ENCODE results near the gene GATAD2A.

- TF ChIP-seq CTCF (IDR thresholded peaks at IDR 0.05) (no peak), REST (IDR thresholded peaks at IDR 0.05; ENCODE audit: insufficient read depth in 1 of 2, low read depth in 2 of 2, low read length in 1 of 2) (no peak), POLR2AphosphoS5 (IDR thresholded peaks at IDR 0.05; ENCODE audit: low read depth, low read length) (no peak), SIN3A (IDR thresholded peaks at IDR 0.05; ENCODE audit: borderline replicate concordance, insufficient read depth, low read depth, low read length) (no peak)
These were observed 21.3 kb downstream of the GATAD2A start for GRCh38 chr19:19426799-19427198.

Measured in Panc1 (cell line).